Mesendoderm (in vitro differentiated cells): ENCODE measurements around the gene SYT7.

ENCODE experiments used
- DNase-seq: peaks from one replicate; pipeline ENCODE4 v3.0.0; 2013
- H2AK5ac ChIP-seq: 2 replicates; pipeline ENCODE4 v1.6.1; 2013; ENCODE audit warnings: low read length, inconsistent platforms
- H2BK120ac ChIP-seq: 2 replicates; pipeline ENCODE4 v1.6.1; 2013; ENCODE audit warnings: low read depth, mild to moderate bottlenecking, low read length, moderate library complexity, mixed read lengths
- H2BK15ac ChIP-seq: replicated peaks from 2 replicates; pipeline ENCODE4 v1.6.1; 2013; ENCODE audit warnings: low read depth, mild to moderate bottlenecking, moderate library complexity
- H2BK5ac ChIP-seq: 2 replicates; pipeline ENCODE4 v1.6.1; 2013; ENCODE audit warnings: low read length, inconsistent platforms
- H3K18ac ChIP-seq: 2 replicates; pipeline ENCODE4 v1.6.1; 2013; ENCODE audit warnings: mild to moderate bottlenecking, low read length, mixed read lengths
- H3K23ac ChIP-seq: one replicate; pipeline ENCODE4 v1.6.1; 2013; ENCODE audit warnings: low read length
- H3K27ac ChIP-seq: 2 replicates; pipeline ENCODE4 v1.5.1; 2013; ENCODE audit warnings: low read depth, mild to moderate bottlenecking, inconsistent platforms, low read length, moderate library complexity
- H3K27me3 ChIP-seq: 2 replicates; pipeline ENCODE4 v1.6.1; 2013; ENCODE audit warnings: low read length, control low read depth, mild to moderate bottlenecking, inconsistent platforms; ENCODE audit not compliant: insufficient read depth, poor library complexity
- H3K36me3 ChIP-seq: 2 replicates; pipeline ENCODE4 v1.6.1; 2013; ENCODE audit warnings: low read length, inconsistent platforms; ENCODE audit not compliant: control insufficient read depth, insufficient read depth
- H3K4ac ChIP-seq: one replicate; pipeline ENCODE4 v1.6.1; 2013; ENCODE audit warnings: low read depth, mild to moderate bottlenecking, low read length, moderate library complexity
- H3K4me1 ChIP-seq: 2 replicates; pipeline ENCODE4 v1.6.1; 2013; ENCODE audit warnings: low read depth, low read length, inconsistent platforms; ENCODE audit not compliant: control insufficient read depth
- H3K4me2 ChIP-seq: 2 replicates; pipeline ENCODE4 v1.6.1; 2013; ENCODE audit warnings: low read length
- H3K4me3 ChIP-seq: 2 replicates; pipeline ENCODE4 v1.5.1; 2013; ENCODE audit warnings: mild to moderate bottlenecking, low read length
- H3K56ac ChIP-seq: one replicate; pipeline ENCODE4 v1.6.1; 2013; ENCODE audit warnings: low read length
- H3K79me1 ChIP-seq: 2 replicates; pipeline ENCODE4 v1.6.1; 2013; ENCODE audit warnings: low read length, inconsistent platforms
- H3K79me2 ChIP-seq: 2 replicates; pipeline ENCODE4 v1.6.1; 2013; ENCODE audit warnings: mild to moderate bottlenecking, low read length; ENCODE audit not compliant: control insufficient read depth, insufficient read depth
- H3K9ac ChIP-seq: 2 replicates; pipeline ENCODE4 v1.6.1; 2013; ENCODE audit warnings: low read length, inconsistent platforms
- H4K5ac ChIP-seq: one replicate; pipeline ENCODE4 v1.6.1; 2013; ENCODE audit warnings: low read length
- H4K8ac ChIP-seq: one replicate; pipeline ENCODE4 v1.6.1; 2013; ENCODE audit warnings: low read depth, mild to moderate bottlenecking, control low read depth, low read length, moderate library complexity
- WGBS: extraction: QIAGEN DNeasy Blood & Tissue Kit; methylation state at CpG from one replicate; pipeline ENCODE4 v1.1.7; 2013; ENCODE audit warnings: low lambda C conversion rate, missing lambda C conversion rate; ENCODE audit not compliant: insufficient coverage; ENCODE audit errors: extremely low coverage; 5-methylcytosine and 5-hydroxymethylcytosine counted together

The SYT7 gene

GRCh38 chr11:61516675-61517572, 64.0 kb downstream of the SYT7 start:
- Histone ChIP-seq H2AK5ac (no peak overlapping the region), H2BK120ac (no peak overlapping the region), H3K18ac (no peak overlapping the region), H4K8ac (no peak overlapping the region), H3K9ac (peak overlapping the region; percentile 56), H3K4ac (no peak overlapping the region), H3K4me3 (no peak overlapping the region), H3K23ac (no peak overlapping the region), H3K36me3 (no peaks in the 10 kb centered on the region), H2BK5ac (no peak overlapping the region), H3K79me2 (no peaks in the 10 kb centered on the region), H3K27ac (no peak overlapping the region), H4K5ac (no peak overlapping the region), H2BK15ac (no peak overlapping the region), H3K27me3 (no peaks in the 10 kb centered on the region), H3K4me1 (peaks cover 2% of the 10 kb centered on the region), H3K4me2 (peak overlapping the region; percentile 40), H3K56ac (peak overlapping the region; percentile 82), H3K79me1 (no peaks in the 10 kb centered on the region)
- WGBS: no CpG with 5 or more reads among the region's 23 CpGs
- DNase-seq: peak; percentile 52

GRCh38 chr11:61516191-61516590, 64.7 kb downstream of the SYT7 start:
- H3K4me2 ChIP-seq: peak overlapping the region; percentile 40
- no CpG with 5 or more reads among the region's 22 CpGs for WGBS
- no peak overlapping the region for H3K23ac ChIP-seq
- no peak overlapping the region for H4K5ac ChIP-seq
- H3K4ac ChIP-seq: no peak overlapping the region
- H2BK15ac ChIP-seq: no peak overlapping the region
- H2BK120ac ChIP-seq: no peak overlapping the region
- no peak overlapping the region for H3K18ac ChIP-seq
- H3K4me3 ChIP-seq: no peak overlapping the region
- H3K9ac ChIP-seq: peak overlapping the region; percentile 56
- H3K27ac ChIP-seq: no peak overlapping the region
- H3K56ac ChIP-seq: peak overlapping the region; percentile 82
- H4K8ac ChIP-seq: no peak overlapping the region
- H3K27me3 ChIP-seq: no peaks in the 10 kb centered on the region
- H2AK5ac ChIP-seq: no peak overlapping the region
- H3K79me2 ChIP-seq: no peaks in the 10 kb centered on the region
- H3K79me1 ChIP-seq: no peaks in the 10 kb centered on the region
- H2BK5ac ChIP-seq: no peak overlapping the region
- no peak for DNase-seq
- peaks cover 2% of the 10 kb centered on the region for H3K4me1 ChIP-seq
- no peaks in the 10 kb centered on the region for H3K36me3 ChIP-seq

GRCh38 chr11:61515686-61516085, 65.2 kb downstream of the SYT7 start:
- Histone ChIP-seq H2BK5ac (no peak overlapping the region), H3K36me3 (no peaks in the 10 kb centered on the region), H2BK120ac (no peak overlapping the region), H3K4me1 (peaks cover 2% of the 10 kb centered on the region), H2BK15ac (no peak overlapping the region), H3K27me3 (no peaks in the 10 kb centered on the region), H4K5ac (no peak overlapping the region), H3K56ac (no peak overlapping the region), H3K79me1 (no peaks in the 10 kb centered on the region), H2AK5ac (no peak overlapping the region), H3K4ac (no peak overlapping the region), H3K4me2 (no peak overlapping the region), H3K27ac (no peak overlapping the region), H4K8ac (no peak overlapping the region), H3K9ac (no peak overlapping the region), H3K23ac (no peak overlapping the region), H3K4me3 (no peak overlapping the region), H3K18ac (no peak overlapping the region), H3K79me2 (no peaks in the 10 kb centered on the region)
- no peak for DNase-seq
- no CpG with 5 or more reads among the region's 10 CpGs for WGBS

GRCh38 chr11:61514050-61514917, 66.6 kb downstream of the SYT7 start:
- H4K8ac ChIP-seq: no peak overlapping the region
- H3K27ac ChIP-seq: no peak overlapping the region
- H2BK5ac ChIP-seq: no peak overlapping the region
- H3K23ac ChIP-seq: no peak overlapping the region
- no peak overlapping the region for H2BK15ac ChIP-seq
- H3K9ac ChIP-seq: no peak overlapping the region
- no peaks in the 10 kb centered on the region for H3K27me3 ChIP-seq
- no peak overlapping the region for H2BK120ac ChIP-seq
- peaks cover 2% of the 10 kb centered on the region for H3K4me1 ChIP-seq
- no CpG with 5 or more reads among the region's 11 CpGs for WGBS
- H3K79me1 ChIP-seq: no peaks in the 10 kb centered on the region
- no peak overlapping the region for H2AK5ac ChIP-seq
- no peak overlapping the region for H3K56ac ChIP-seq
- H3K18ac ChIP-seq: no peak overlapping the region
- H3K36me3 ChIP-seq: no peaks in the 10 kb centered on the region
- H3K4me3 ChIP-seq: no peak overlapping the region
- no peak overlapping the region for H3K4ac ChIP-seq
- no peak overlapping the region for H3K4me2 ChIP-seq
- no peak for DNase-seq
- no peak overlapping the region for H4K5ac ChIP-seq
- no peaks in the 10 kb centered on the region for H3K79me2 ChIP-seq

GRCh38 chr11:61513143-61513765, 67.6 kb downstream of the SYT7 start:
- Histone ChIP-seq H3K4me3 (no peak overlapping the region), H3K27me3 (no peaks in the 10 kb centered on the region), H3K56ac (no peak overlapping the region), H3K36me3 (no peaks in the 10 kb centered on the region), H3K9ac (no peak overlapping the region), H4K5ac (no peak overlapping the region), H2BK15ac (no peak overlapping the region), H3K4me2 (no peak overlapping the region), H3K23ac (no peak overlapping the region), H3K27ac (no peak overlapping the region), H4K8ac (no peak overlapping the region), H3K4me1 (peaks cover 2% of the 10 kb centered on the region), H3K18ac (no peak overlapping the region), H2BK5ac (no peak overlapping the region), H2BK120ac (no peak overlapping the region), H3K79me1 (no peaks in the 10 kb centered on the region), H3K4ac (no peak overlapping the region), H2AK5ac (no peak overlapping the region), H3K79me2 (no peaks in the 10 kb centered on the region)
- DNase-seq: peak; percentile 59
- WGBS: no CpG with 5 or more reads among the region's 11 CpGs
